NCI-H526 (cell line): ENCODE measurements around the gene ISX.
A peak's percentile ranks its signal among the peaks of the same experiment; 100 is the strongest.
"Not testable (repeated sequence)": the region's sequence is repeated elsewhere in the genome, so short reads cannot be mapped to it uniquely, and the experiment has no call there.

Source experiments
- DNase-seq, 2 experiments: peaks; one replicate each; lab custom pipeline; 2025; lab: John Stamatoyannopoulos, UW

The ISX gene

GRCh38 chr22:35065796-35066218, at the start of gene ISX:
TSS of gene ISX (plus strand) at chr22:35066158. CDS start at chr22:35067088, 930 bp downstream.
- DNase-seq = peak in 1 of 2 experiments; percentile 20

DNA sequence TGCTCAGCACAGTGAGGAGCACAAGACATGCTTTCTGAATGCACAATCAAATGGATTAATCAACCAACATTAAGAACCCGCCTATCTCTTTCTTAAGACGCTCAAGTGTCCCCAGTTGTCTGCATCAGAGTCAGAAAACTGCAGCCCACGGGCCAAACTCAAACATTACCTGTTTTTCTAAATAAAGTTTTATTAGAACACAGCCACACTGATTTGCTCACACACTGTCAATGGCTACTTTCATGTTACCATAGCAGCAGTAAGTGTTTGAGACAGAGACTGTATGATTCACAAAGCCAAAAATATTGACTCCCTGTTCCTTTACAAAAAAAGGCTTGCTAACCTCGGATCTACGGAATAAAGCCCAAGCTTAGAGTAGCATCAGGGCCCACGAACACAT, 49.0 kb upstream of the ISX start:
- DNase-seq = no peak

- DNase-seq = no peak
Observed at GRCh38 chr22:35018995-35019394, 47.0 kb upstream of the ISX start.

GRCh38 chr22:35020517-35020916, 45.4 kb upstream of the ISX start:
- no peak for DNase-seq

GRCh38 chr22:35021161-35021560, 44.8 kb upstream of the ISX start:
- peak; percentile 33 to 72 for DNase-seq

DNA sequence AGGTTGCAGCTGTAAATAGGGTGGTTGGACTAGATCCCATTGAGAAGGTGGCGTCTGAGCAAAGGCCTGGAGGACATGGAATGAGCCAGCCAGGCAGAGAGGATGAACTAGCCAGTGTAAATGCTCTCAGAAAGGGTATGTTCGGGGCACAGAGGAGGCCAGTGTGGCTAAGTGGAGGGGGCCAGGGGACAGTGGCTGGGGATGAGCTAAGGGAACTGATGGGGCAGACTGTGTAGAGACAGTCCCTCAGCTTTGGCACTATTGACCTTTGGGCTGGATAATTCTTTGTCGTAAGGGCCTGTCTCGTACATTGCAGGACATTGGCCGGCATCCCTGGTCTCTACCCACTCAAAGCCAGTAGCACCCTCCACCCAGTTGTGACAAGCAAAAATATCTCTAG, 43.7 kb upstream of the ISX start:
- DNase-seq = no peak

GRCh38 chr22:35023692-35024363, 42.1 kb upstream of the ISX start:
- DNase-seq = peak; percentile 18 to 70

DNA sequence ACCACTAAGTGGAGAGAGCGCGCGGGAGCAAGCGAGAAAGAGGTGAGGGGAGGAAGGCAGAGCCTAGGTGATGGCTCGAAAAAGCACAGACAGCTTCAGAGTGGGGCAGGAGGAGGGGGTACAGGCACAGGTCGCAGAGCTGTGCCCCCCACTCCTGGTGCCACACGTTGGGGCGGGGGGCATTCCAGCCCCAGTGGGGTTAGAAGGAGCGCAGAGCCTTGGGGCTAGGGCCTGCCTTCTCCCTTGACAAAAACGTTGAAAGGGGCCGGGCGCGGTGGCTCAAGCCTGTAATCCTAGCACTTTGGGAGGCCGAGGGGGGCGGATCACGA, 41.6 kb upstream of the ISX start:
- no peak for DNase-seq

DNA sequence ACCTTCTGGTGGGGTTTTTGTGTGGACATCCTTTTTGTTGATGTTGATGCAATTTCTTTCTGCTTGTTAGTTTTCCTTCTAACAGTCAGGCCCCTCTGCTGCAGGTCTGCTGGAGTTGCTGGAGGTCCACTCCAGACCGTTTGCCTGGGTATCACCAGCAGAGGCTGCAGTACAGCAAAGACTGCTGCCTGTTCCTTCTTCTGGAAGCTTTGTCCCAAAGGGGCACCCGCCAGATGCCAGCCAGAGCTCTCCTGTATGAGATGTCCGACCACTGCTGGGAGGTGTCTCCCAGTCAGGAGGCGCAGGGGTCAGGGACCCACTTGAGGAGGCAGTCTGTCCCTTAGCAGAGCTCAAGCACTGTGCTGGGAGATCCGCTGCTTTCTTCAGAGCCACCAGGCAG, 35.8 kb upstream of the ISX start:
- DNase-seq = not testable (repeated sequence)

DNA sequence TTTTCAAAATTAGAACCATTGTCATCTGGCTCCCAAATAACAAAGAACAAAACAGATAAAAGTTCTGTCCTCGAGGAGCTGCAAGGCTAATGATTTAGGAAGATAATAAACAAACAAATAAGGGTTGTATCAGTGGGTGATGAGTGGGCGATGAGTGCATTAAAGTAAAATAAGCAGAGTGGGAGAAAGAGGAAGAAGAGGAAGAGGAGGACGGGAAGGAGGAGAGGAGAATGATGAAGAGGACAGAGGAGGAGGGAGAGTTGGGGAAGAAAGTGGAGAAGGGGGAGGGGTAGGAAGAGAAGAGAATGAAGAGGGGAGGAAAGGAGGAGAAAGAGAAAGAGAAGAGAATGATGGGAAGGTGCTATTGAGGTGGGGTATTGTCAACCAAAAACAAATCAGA, 33.4 kb upstream of the ISX start:
- no peak for DNase-seq

GRCh38 chr22:35033635-35034296, 32.2 kb upstream of the ISX start:
- no peak for DNase-seq

DNA sequence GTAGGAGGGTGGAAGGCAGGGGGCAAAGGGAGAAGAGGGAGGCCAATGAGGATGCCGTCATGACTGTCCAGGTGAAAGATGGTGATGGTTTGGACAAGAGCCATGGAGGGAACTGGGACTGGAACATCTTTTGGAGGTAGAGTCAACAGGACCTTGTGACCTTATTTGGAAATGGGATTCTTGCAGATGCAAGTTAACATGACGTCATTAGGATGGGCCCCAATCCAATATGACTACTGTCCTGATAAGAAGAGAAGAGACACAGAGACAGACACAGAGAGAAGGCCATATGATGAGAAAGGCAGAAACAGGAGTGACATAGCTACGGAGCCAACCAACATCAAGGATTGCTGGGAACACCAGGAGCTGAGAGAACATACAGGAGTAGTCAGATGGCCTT, 31.0 kb upstream of the ISX start:
- DNase-seq = no peak

DNA sequence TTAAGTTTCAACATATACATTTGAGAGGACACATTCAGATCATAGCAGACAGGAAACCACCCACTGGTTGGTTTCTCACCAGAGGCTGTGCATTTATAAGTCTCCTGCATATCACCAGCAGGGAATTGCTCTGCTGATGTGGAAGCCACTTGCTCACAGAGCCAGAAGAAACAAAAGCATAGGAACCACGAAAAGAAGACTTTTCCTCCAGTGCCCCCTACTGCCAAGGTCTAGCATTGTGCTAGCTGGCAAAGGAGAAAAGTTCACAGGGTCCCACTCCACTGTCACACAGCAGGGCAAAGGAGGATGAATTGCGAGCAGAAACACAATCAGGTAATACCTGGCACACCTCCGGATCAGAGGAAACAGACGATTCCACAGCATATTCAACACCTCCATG, 28.9 kb upstream of the ISX start:
- peak in 1 of 2 experiments; percentile 29 for DNase-seq

- DNase-seq = no peak
Observed at GRCh38 chr22:35039625-35040024, 26.3 kb upstream of the ISX start.

- DNase-seq = no peak
Observed at GRCh38 chr22:35043252-35043933, 22.6 kb upstream of the ISX start.

GRCh38 chr22:35043934-35044319, 22.0 kb upstream of the ISX start:
- no peak for DNase-seq

- DNase-seq = no peak
Observed at GRCh38 chr22:35044607-35045390, 21.2 kb upstream of the ISX start.

DNA sequence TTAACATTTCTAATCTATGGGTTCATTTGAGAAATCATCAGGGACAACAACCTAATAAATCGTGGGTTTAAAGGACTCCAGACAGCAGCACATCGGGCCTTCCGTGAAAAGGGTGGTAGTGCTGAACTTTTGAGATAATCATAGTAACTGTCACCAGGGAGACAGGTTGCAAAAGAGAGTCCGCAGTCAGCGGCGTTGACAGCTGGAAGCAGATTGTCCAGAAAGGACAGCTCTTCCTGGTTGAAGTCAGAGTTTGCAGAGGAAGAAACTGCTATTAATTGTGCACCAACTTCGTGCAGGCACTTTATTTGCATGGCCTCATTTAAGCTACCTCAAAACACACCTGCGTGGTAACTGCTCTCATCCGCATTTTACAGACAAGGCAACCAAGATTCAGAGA, 20.5 kb upstream of the ISX start:
- DNase-seq = no peak

DNA sequence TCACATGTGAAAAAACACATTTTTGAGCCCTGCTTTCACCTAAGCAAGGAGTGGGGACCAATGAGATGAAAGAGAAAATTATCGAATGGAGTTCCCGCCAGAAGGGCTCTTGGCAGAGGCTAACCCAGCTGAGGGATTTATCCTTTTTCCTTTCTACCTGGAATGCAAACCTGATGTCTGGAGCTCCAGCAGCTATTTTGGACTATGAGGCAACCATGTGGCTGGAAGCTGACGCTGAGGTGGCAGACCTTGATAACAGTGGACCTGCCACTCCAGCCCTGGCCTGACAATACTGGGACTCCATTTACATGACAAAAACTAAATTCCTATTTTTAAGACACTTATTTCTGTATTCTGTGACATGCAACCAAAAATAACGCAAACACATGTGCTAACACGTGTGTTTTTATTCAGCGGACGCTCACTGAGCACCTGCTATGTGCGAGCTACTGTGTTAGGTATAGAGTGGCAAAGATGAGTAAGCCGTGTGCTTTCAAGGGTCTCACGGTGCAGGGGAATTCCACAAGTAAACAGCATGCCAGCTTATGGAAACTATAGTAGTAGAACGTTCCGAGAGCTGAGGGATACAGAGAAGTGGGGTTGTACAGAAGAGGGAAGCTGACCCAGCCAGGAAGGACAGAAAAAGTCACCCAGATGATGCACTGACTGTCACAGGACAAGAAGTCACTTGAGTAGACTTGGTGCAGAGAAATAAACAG, 19.1 kb upstream of the ISX start:
- no peak for DNase-seq

DNA sequence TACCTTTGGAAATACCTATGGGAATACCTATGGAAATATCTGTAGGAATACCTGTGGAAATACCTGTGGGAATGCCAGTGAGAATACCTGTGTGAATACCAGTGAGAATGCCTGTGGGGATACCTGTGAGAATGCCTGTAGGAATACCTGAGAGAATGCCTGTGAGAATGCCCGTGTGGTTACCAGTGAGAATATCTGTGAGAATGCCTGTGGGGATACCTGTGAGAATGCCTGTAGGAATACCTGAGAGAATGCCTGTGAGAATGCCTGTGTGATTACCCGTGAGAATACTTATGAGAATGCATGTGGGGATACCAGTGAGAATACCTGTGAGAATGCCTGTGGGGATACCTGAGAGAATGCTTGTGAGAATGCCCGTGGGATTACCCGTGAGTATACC, 15.9 kb upstream of the ISX start:
- DNase-seq = not testable (repeated sequence)

GRCh38 chr22:35051013-35051535, 14.9 kb upstream of the ISX start:
- DNase-seq = no peak

- DNase-seq = no peak
Observed at GRCh38 chr22:35051791-35052190, 14.2 kb upstream of the ISX start.
